HG03097 (cell line): ENCODE measurements around the gene ZNF10.

Source experiments
- ATAC-seq: cut with Tn5 transposase; IDR thresholded peaks from one replicate; pipeline ENCODE4 v1.9.1; 2021; ENCODE audit not compliant: unreplicated experiment, low FRiP score

ZNF10 gene

GRCh38 chr12:133130038-133130807 lies at the start of gene ZNF10, which contains the start of gene ZNF891:
ZNF10 (plus strand) TSS chr12:133130627; CDS start chr12:133144493, 13,866 bp downstream.
ZNF891 (minus strand) TSS chr12:133130274; CDS start chr12:133121918, 8,356 bp downstream.
- ATAC-seq = peak; percentile 96

GRCh38 chr12:133081159-133081780 lies 49.2 kb upstream of the ZNF10 start:
- ATAC-seq = no peak

- no peak for ATAC-seq
These were observed 47.1 kb upstream of the ZNF10 start for GRCh38 chr12:133083345-133083744.

GRCh38 chr12:133105620-133106019 lies 24.8 kb upstream of the ZNF10 start:
- ATAC-seq = no peak

- ATAC-seq = no peak
These were observed 24.2 kb upstream of the ZNF10 start for GRCh38 chr12:133106253-133106652.

GRCh38 chr12:133107121-133107520 lies 23.3 kb upstream of the ZNF10 start:
- ATAC-seq = no peak

- no peak for ATAC-seq
These were observed 22.3 kb upstream of the ZNF10 start for GRCh38 chr12:133108150-133108549.

- no peak for ATAC-seq
These were observed 9.8 kb upstream of the ZNF10 start for GRCh38 chr12:133120385-133121191.

GRCh38 chr12:133124674-133125073 lies 5.8 kb upstream of the ZNF10 start:
- no peak for ATAC-seq

- ATAC-seq = no peak
These were observed 924 bp upstream of the ZNF10 start for GRCh38 chr12:133129368-133130037.

GRCh38 chr12:133130808-133131128 lies 341 bp downstream of the ZNF10 start:
- no peak for ATAC-seq

GRCh38 chr12:133135747-133136146 lies 5.3 kb downstream of the ZNF10 start:
- no peak for ATAC-seq

- no peak for ATAC-seq
These were observed 15.6 kb downstream of the ZNF10 start for GRCh38 chr12:133145981-133146380.

- ATAC-seq = no peak
These were observed 25.8 kb downstream of the ZNF10 start for GRCh38 chr12:133156125-133156690.

- ATAC-seq = no peak
These were observed 35.3 kb downstream of the ZNF10 start for GRCh38 chr12:133165776-133166175.

- no peak for ATAC-seq
These were observed 42.1 kb downstream of the ZNF10 start for GRCh38 chr12:133172491-133172890.

GRCh38 chr12:133174901-133175300 lies 44.5 kb downstream of the ZNF10 start:
- ATAC-seq = no peak

GRCh38 chr12:133180669-133181068 lies 50.2 kb downstream of the ZNF10 start:
- ATAC-seq = no peak

- ATAC-seq = peak; percentile 92
These were observed 51.0 kb downstream of the ZNF10 start, which contains the start of gene ZNF268 for GRCh38 chr12:133181238-133181959. ZNF268 (plus strand) TSS chr12:133181495; CDS start chr12:133181998, 503 bp downstream.

GRCh38 chr12:133190176-133190575 lies 59.7 kb downstream of the ZNF10 start:
- ATAC-seq = no peak
